SK-N-MC (cell line): ENCODE measurements around the gene CDS2.

Experiments
- EZH2 ChIP-seq: fragments of 200-600 bp; sonication (generic); IDR thresholded peaks from one replicate; pipeline ENCODE4 v1.6.1; 2017; ENCODE audit warnings: antibody characterized with exemption
- FOXP2 ChIP-seq: optimal IDR thresholded peaks from 2 replicates; pipeline ENCODE3; 2011; ENCODE audit warnings: mild to moderate bottlenecking, moderate library complexity; ENCODE audit not compliant: insufficient read depth; ENCODE audit errors: extremely low read length, control extremely low read depth
- POLR2AphosphoS5 ChIP-seq: IDR thresholded peaks from 2 replicates; pipeline ENCODE4 v1.6.1; 2012; ENCODE audit warnings: mild to moderate bottlenecking, low read depth, low read length, borderline replicate concordance

- TF ChIP-seq EZH2 (no peak), POLR2AphosphoS5 (no peak), FOXP2 (no peak)
Observed at GRCh38 chr20:5217616-5218015, 90.8 kb downstream of the CDS2 start.
